Naive thymus-derived CD4-positive, alpha-beta T cell (primary cell): ENCODE results near the gene EIF3F. TPM values are rescaled to one million over a fixed set of nuclear protein-coding genes. Genes with fewer than 3 reads are reported as not detected.

Experiments used
- ATAC-seq: fragments of 150-1000 bp; cut with Tn5 transposase; 2 replicates; pipeline ENCODE4 v1.10.0; 2021; ENCODE audit warnings: mild to moderate bottlenecking, moderate library complexity
- CTCF ChIA-PET: fragments of 350-600 bp; sonication (Branson Sonifier 250); formaldehyde crosslinking; loops from one replicate; lab custom pipeline; 2021; ENCODE audit warnings: antibody characterized with exemption; lab: Charles Lee
- POLR2A ChIA-PET: fragments of 350-600 bp; sonication (Branson Sonifier 250); formaldehyde crosslinking; loops from one replicate; lab custom pipeline; 2021; ENCODE audit warnings: antibody characterized with exemption, inconsistent platforms; lab: Charles Lee
- DNase-seq, 9 donors: peaks; one replicate each; pipeline versions ENCODE4 v3.0.0 to v3.0.0-alpha.2; 2020 to 2022; ENCODE audit warnings: mixed read lengths in 1 of 9
- H3K27ac ChIP-seq: one replicate; pipeline ENCODE4 v1.7.0; 2013; ENCODE audit warnings: mild to moderate bottlenecking, low read depth, low read length, moderate library complexity
- H3K27me3 ChIP-seq, 2 donors: one replicate each; pipeline ENCODE4 v1.7.0; 2013; ENCODE audit warnings: low read length in 2 of 2, mild to moderate bottlenecking in 2 of 2, moderate library complexity in 2 of 2; ENCODE audit not compliant: control insufficient read depth in 2 of 2, insufficient read depth in 2 of 2
- H3K36me3 ChIP-seq, 3 experiments: 1 replicate in 2 of 3; 2 replicates in 1 of 3; pipeline ENCODE4 v1.7.0; 2013; ENCODE audit warnings: low read length in 3 of 3, mild to moderate bottlenecking in 3 of 3, moderate library complexity in 1 of 3; ENCODE audit not compliant: insufficient read depth in 3 of 3, control insufficient read depth in 2 of 3
- H3K4me1 ChIP-seq, 2 donors: one replicate each; pipeline ENCODE4 v1.7.0; 2013; ENCODE audit warnings: low read length in 2 of 2, mild to moderate bottlenecking in 2 of 2, moderate library complexity in 1 of 2; ENCODE audit not compliant: control insufficient read depth in 2 of 2, insufficient read depth in 2 of 2
- H3K4me3 ChIP-seq: 2 replicates; pipeline ENCODE4 v1.7.0; 2013; ENCODE audit warnings: mild to moderate bottlenecking, low read length
- H3K9me3 ChIP-seq, 3 experiments: 1 replicate in 2 of 3; 2 replicates in 1 of 3; pipeline ENCODE4 v1.7.0; 2013; ENCODE audit warnings: low read length in 3 of 3; ENCODE audit not compliant: control insufficient read depth in 2 of 3
- H3K27ac Mint-ChIP-seq, 9 donors: one replicate each; pipeline ENCODE4 v1.8.0; 2020 to 2022; ENCODE audit warnings: mixed read lengths in 9 of 9, mild to moderate bottlenecking in 8 of 9, moderate library complexity in 5 of 9, inconsistent platforms in 2 of 9
- H3K27me3 Mint-ChIP-seq, 5 donors: one replicate each; pipeline ENCODE4 v1.8.0; 2021 to 2022; ENCODE audit warnings: mixed read lengths in 5 of 5, mild to moderate bottlenecking in 1 of 5
- H3K36me3 Mint-ChIP-seq, 5 donors: one replicate each; pipeline ENCODE4 v1.8.0; 2020 to 2022; ENCODE audit warnings: mixed read lengths in 5 of 5, mild to moderate bottlenecking in 3 of 5, inconsistent platforms in 1 of 5
- H3K4me1 Mint-ChIP-seq, 7 donors: one replicate each; pipeline ENCODE4 v1.8.0; 2020 to 2022; ENCODE audit warnings: mixed read lengths in 7 of 7, mild to moderate bottlenecking in 3 of 7, inconsistent platforms in 1 of 7
- H3K4me3 Mint-ChIP-seq, 10 donors: one replicate each; pipeline ENCODE4 v1.8.0; 2020 to 2022; ENCODE audit warnings: mild to moderate bottlenecking in 10 of 10, mixed read lengths in 10 of 10, moderate library complexity in 6 of 10, inconsistent platforms in 2 of 10
- H3K9me3 Mint-ChIP-seq, 11 donors: one replicate each; pipeline ENCODE4 v1.8.0; 2020 to 2022; ENCODE audit warnings: mixed read lengths in 11 of 11, mild to moderate bottlenecking in 4 of 11, inconsistent platforms in 1 of 11, moderate library complexity in 1 of 11
- intact Hi-C, 2 donors: fragments of 100-400 bp; cut with micrococcal nuclease; formaldehyde crosslinking; loops; one replicate each; pipeline ENCODE4 v1.15.1; 2023
- polyA plus RNA-seq, 2 donors: library from polyadenylated mRNA; unstranded; fragments of 300-500 nt; fragmentation: Illumina TruSeq; gene quantifications; one replicate each; pipeline ENCODE4 v1.2.3, GENCODE V29; 2021
- total RNA-seq, 6 experiments: library from RNA in 5 of 6; stranded (reverse) in 5 of 6; gene quantifications; 1 replicate in 5 of 6; 2 replicates in 1 of 6; pipeline ENCODE4 v1.2.3 and lab custom pipeline; 2021 to 2026

EIF3F gene
- total RNA-seq (100 to 1,000 TPM; 222 to 405 (median 353) TPM), polyA plus RNA-seq (100 to 1,000 TPM; 509 to 555 TPM), total RNA-seq (lab: John Stamatoyannopoulos, UW) (312 reads per million, percentile 96 among the genes with 10 or more reads in this experiment)

- Histone ChIP-seq H3K27ac (peak within 1 kb of the TSS; percentile 78), H3K4me1 (peaks cover 20 to 31% of the 10 kb centered on the region in 2 donors), H3K4me3 (peak within 1 kb of the TSS; percentile 70), H3K9me3 (no peaks in the 10 kb centered on the region), H3K27me3 (no peaks in the 10 kb centered on the region), H3K36me3 (peaks cover 0 to 23% (median 6%) of the 10 kb centered on the region in 3 experiments)
- peaks cover 29 to 64% (median 49%) of the 10 kb centered on the region in 7 donors for H3K4me1 Mint-ChIP-seq
- DNase-seq (peak; percentile 64 to 98 (median 95)), ATAC-seq (peak; percentile 98)
- peaks cover 0 to 17% (median 10%) of the 10 kb centered on the region in 5 donors for H3K36me3 Mint-ChIP-seq
- peak within 1 kb of the TSS; percentile 85 to 99 (median 92) for H3K4me3 Mint-ChIP-seq
- no peaks in the 10 kb centered on the region for H3K9me3 Mint-ChIP-seq
- H3K27ac Mint-ChIP-seq = peak within 1 kb of the TSS; percentile 88 to 100 (median 97)
- ChIA-PET POLR2A (interaction anchor here (0.9 to 2.1 kb wide), 8 partner anchors 8 to 701 kb away, joined by 3 to 9 read pairs (median 4); partner anchors contain the start of genes RPL27A and TRIM66), CTCF (interaction anchor here (0.5 to 2.0 kb wide), 7 partner anchors 20 to 423 kb away, joined by 3 to 25 read pairs (median 3); no protein-coding TSS in a partner anchor)
- intact Hi-C loops = loop anchor here (1.0 to 10.0 kb wide), 15 partner anchors 31 to 1752 kb away; partner anchors contain the start of genes FHIP1B (in 2 of the 2), PPFIBP2 (in 2 of the 2), RPL27A (in 2 of the 2) and TRIM66 (in 2 of the 2)
- H3K27me3 Mint-ChIP-seq = no peaks in the 10 kb centered on the region
Measured at GRCh38 chr11:7986768-7987559, at the start of gene EIF3F. EIF3F (plus strand) TSS chr11:7987337; CDS start chr11:7987353, 16 bp downstream.

GRCh38 chr11:7941146-7941545 is 46.0 kb upstream of the EIF3F start:
- no peak for DNase-seq

GRCh38 chr11:7941608-7942007 is 45.5 kb upstream of the EIF3F start, which contains the start of gene OR10A3:
OR10A3 (minus strand) TSS chr11:7941708; CDS start chr11:7939520, 2,188 bp downstream.
- DNase-seq (no peak), ATAC-seq (no peak)
- no peaks in the 10 kb centered on the region for H3K4me1 Mint-ChIP-seq
- ChIA-PET CTCF (no interaction called here), POLR2A (no interaction called here)
- Histone ChIP-seq H3K27ac (no peak within 1 kb of the TSS), H3K9me3 (peaks cover 0 to 22% (median 4%) of the 10 kb centered on the region in 3 experiments), H3K4me1 (no peaks in the 10 kb centered on the region), H3K36me3 (no peaks in the 10 kb centered on the region), H3K4me3 (no peak within 1 kb of the TSS), H3K27me3 (no peaks in the 10 kb centered on the region)
- peaks cover 8 to 39% (median 22%) of the 10 kb centered on the region in 11 donors for H3K9me3 Mint-ChIP-seq
- no peak within 1 kb of the TSS for H3K27ac Mint-ChIP-seq
- peaks cover 0 to 6% (median 0%) of the 10 kb centered on the region in 5 donors for H3K36me3 Mint-ChIP-seq
- H3K4me3 Mint-ChIP-seq = no peak within 1 kb of the TSS
- H3K27me3 Mint-ChIP-seq = peaks cover 2 to 28% (median 16%) of the 10 kb centered on the region in 5 donors
- intact Hi-C loops = no loop called here

More at GRCh38 chr11:7941146-7941545, 46.0 kb upstream of the EIF3F start:
- H3K4me1 ChIP-seq = no peaks in the 10 kb centered on the region
- no peak for ATAC-seq
- no peaks in the 10 kb centered on the region for H3K36me3 ChIP-seq
- H3K27me3 Mint-ChIP-seq = peaks cover 2 to 28% (median 16%) of the 10 kb centered on the region in 5 donors
- ChIA-PET POLR2A (no interaction called here), CTCF (no interaction called here)
- H3K36me3 Mint-ChIP-seq = peaks cover 0 to 6% (median 0%) of the 10 kb centered on the region in 5 donors
- no peak overlapping the region for H3K27ac Mint-ChIP-seq
- H3K4me1 Mint-ChIP-seq = no peaks in the 10 kb centered on the region
- H3K27me3 ChIP-seq = no peaks in the 10 kb centered on the region
- H3K9me3 Mint-ChIP-seq = peaks cover 8 to 39% (median 22%) of the 10 kb centered on the region in 11 donors
- peaks cover 0 to 22% (median 4%) of the 10 kb centered on the region in 3 experiments for H3K9me3 ChIP-seq
- H3K4me3 ChIP-seq = no peak overlapping the region
- intact Hi-C loops = no loop called here
- no peak overlapping the region for H3K4me3 Mint-ChIP-seq
- no peak overlapping the region for H3K27ac ChIP-seq

GRCh38 chr11:7944123-7944522 is 43.0 kb upstream of the EIF3F start:
- peaks cover 8 to 30% (median 25%) of the 10 kb centered on the region in 5 donors for H3K27me3 Mint-ChIP-seq
- H3K9me3 Mint-ChIP-seq = peaks cover 8 to 35% (median 22%) of the 10 kb centered on the region in 11 donors
- Histone ChIP-seq H3K36me3 (no peaks in the 10 kb centered on the region), H3K4me1 (no peaks in the 10 kb centered on the region), H3K9me3 (peaks cover 0 to 22% (median 4%) of the 10 kb centered on the region in 3 experiments), H3K27me3 (no peaks in the 10 kb centered on the region), H3K27ac (no peak overlapping the region), H3K4me3 (no peak overlapping the region)
- ChIA-PET CTCF (no interaction called here), POLR2A (no interaction called here)
- no peak overlapping the region for H3K27ac Mint-ChIP-seq
- intact Hi-C loops = no loop called here
- ATAC-seq = no peak
- no peak for DNase-seq
- no peak overlapping the region for H3K4me3 Mint-ChIP-seq
- H3K36me3 Mint-ChIP-seq = peaks cover 0 to 6% (median 0%) of the 10 kb centered on the region in 5 donors
- peaks cover 0 to 1% (median 0%) of the 10 kb centered on the region in 7 donors for H3K4me1 Mint-ChIP-seq

DNA sequence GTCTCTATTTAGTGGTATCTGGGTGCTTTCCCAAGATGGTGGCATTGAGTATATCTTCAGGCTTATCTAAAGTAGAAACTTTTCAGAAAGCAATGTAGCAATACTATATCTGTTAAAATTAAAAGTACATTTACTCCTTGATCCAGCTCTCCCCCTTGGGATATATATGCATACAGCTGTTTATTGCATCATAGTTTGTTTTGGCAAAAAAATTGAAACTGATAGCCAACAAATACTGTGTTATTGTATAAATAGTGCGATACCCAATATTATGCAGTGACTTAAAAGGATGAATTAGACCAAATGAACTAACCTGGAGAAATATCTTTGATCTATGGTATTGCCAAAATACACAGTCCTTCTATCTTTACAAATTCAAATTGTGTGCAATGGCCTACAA is 37.2 kb upstream of the EIF3F start:
- H3K4me1 ChIP-seq = no peaks in the 10 kb centered on the region
- H3K27ac ChIP-seq = no peak overlapping the region
- H3K4me3 Mint-ChIP-seq = no peak overlapping the region
- H3K4me1 Mint-ChIP-seq = peaks cover 0 to 1% (median 0%) of the 10 kb centered on the region in 7 donors
- H3K36me3 ChIP-seq = no peaks in the 10 kb centered on the region
- ChIA-PET CTCF (no interaction called here), POLR2A (no interaction called here)
- H3K27ac Mint-ChIP-seq = no peak overlapping the region
- H3K36me3 Mint-ChIP-seq = no peaks in the 10 kb centered on the region
- no peak overlapping the region for H3K4me3 ChIP-seq
- H3K27me3 Mint-ChIP-seq = peaks cover 7 to 45% (median 30%) of the 10 kb centered on the region in 5 donors
- peaks cover 0 to 8% (median 0%) of the 10 kb centered on the region in 3 experiments for H3K9me3 ChIP-seq
- peaks cover 0 to 3% (median 0%) of the 10 kb centered on the region in 11 donors for H3K9me3 Mint-ChIP-seq
- DNase-seq (no peak), ATAC-seq (no peak)
- no peaks in the 10 kb centered on the region for H3K27me3 ChIP-seq
- intact Hi-C loops = no loop called here

DNA sequence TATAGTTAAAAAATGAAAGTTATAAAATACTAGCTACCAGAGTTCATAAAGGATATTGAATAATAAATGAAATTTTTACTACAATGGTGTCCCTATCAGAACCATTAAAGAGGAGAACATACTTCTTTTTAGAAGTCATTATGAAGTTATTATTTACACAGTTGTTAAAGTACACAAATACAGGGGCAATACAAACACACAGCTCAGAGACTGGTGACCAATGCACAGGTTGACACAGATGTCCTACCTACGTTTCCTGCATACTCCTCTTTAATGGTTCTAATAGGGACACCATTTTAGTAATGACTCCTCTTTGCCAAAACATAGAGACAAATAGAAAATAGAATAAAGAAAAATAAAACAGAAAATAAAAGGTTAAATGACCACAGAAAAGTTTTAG is 31.9 kb upstream of the EIF3F start:
- DNase-seq = no peak
- no peak overlapping the region for H3K27ac ChIP-seq
- H3K27ac Mint-ChIP-seq = no peak overlapping the region
- H3K36me3 Mint-ChIP-seq = no peaks in the 10 kb centered on the region
- ATAC-seq = no peak
- H3K9me3 Mint-ChIP-seq = peaks cover 0 to 6% (median 0%) of the 10 kb centered on the region in 11 donors
- H3K4me3 Mint-ChIP-seq = no peak overlapping the region
- H3K36me3 ChIP-seq = no peaks in the 10 kb centered on the region
- H3K4me1 Mint-ChIP-seq = no peaks in the 10 kb centered on the region
- H3K4me3 ChIP-seq = no peak overlapping the region
- ChIA-PET POLR2A (no interaction called here), CTCF (no interaction called here)
- no peaks in the 10 kb centered on the region for H3K9me3 ChIP-seq
- H3K4me1 ChIP-seq = no peaks in the 10 kb centered on the region
- intact Hi-C loops = no loop called here
- H3K27me3 Mint-ChIP-seq = peaks cover 4 to 43% (median 18%) of the 10 kb centered on the region in 5 donors
- H3K27me3 ChIP-seq = no peaks in the 10 kb centered on the region
